ENCODE data around the gene RNF149.

GRCh38 chr2:101327863-101328394, 19.4 kb upstream of the RNF149 start:
- no peak for TF ChIP-seq MYC (IDR thresholded peaks at IDR 0.05; ENCODE audit: low read depth, low read length)
- no peak for TF ChIP-seq CTCF (IDR thresholded peaks at IDR 0.05; ENCODE audit: low read depth, low read length)
- no peak for TF ChIP-seq POLR2A (IDR thresholded peaks at IDR 0.05; ENCODE audit: extremely low read depth, insufficient read length)

Data from NB4 (cell line).